Measurements from ENCODE around the gene TBC1D22A. TPM values are rescaled to one million over a fixed set of nuclear protein-coding genes. Genes with fewer than 3 reads are reported as not detected.

TBC1D22A gene
- total RNA-seq, 2 donors from 2014 or later: 11.5 to 15.4 TPM

- DNase-seq (ENCODE audit: low spot score): no peak
Measured at GRCh38 chr22:46855681-46856080, 93.2 kb downstream of the TBC1D22A start.

GRCh38 chr22:46856661-46857060 is 94.2 kb downstream of the TBC1D22A start:
- H3K9me3 ChIP-seq: no peaks in the 10 kb centered on the region
- no peak overlapping the region for H3K27ac ChIP-seq
- DNase-seq (ENCODE audit: low spot score): no peak
- no peaks in the 10 kb centered on the region for H3K4me1 ChIP-seq
- H3K4me3 ChIP-seq: no peak overlapping the region
- TF ChIP-seq CTCF (IDR thresholded peaks at IDR 0.05): no peak
- no peaks in the 10 kb centered on the region for H3K27me3 ChIP-seq
- no peaks in the 10 kb centered on the region for H3K36me3 ChIP-seq

More at GRCh38 chr22:46855681-46856080, 93.2 kb downstream of the TBC1D22A start:
- H3K4me3 ChIP-seq: no peak overlapping the region
- no peaks in the 10 kb centered on the region for H3K4me1 ChIP-seq
- no peaks in the 10 kb centered on the region for H3K36me3 ChIP-seq
- no peak overlapping the region for H3K27ac ChIP-seq
- H3K27me3 ChIP-seq: no peaks in the 10 kb centered on the region
- no peaks in the 10 kb centered on the region for H3K9me3 ChIP-seq
- TF ChIP-seq CTCF (IDR thresholded peaks at IDR 0.05): no peak

- no peaks in the 10 kb centered on the region for H3K36me3 ChIP-seq
- H3K9me3 ChIP-seq: no peaks in the 10 kb centered on the region
- H3K27ac ChIP-seq: no peak overlapping the region
- no peaks in the 10 kb centered on the region for H3K27me3 ChIP-seq
- DNase-seq (ENCODE audit: low spot score): no peak
- H3K4me3 ChIP-seq: no peak overlapping the region
- no peak for TF ChIP-seq CTCF (IDR thresholded peaks at IDR 0.05)
- H3K4me1 ChIP-seq: no peaks in the 10 kb centered on the region
Measured at GRCh38 chr22:46857142-46857884, 94.9 kb downstream of the TBC1D22A start.

GRCh38 chr22:46857885-46858143 is 95.4 kb downstream of the TBC1D22A start:
- H3K9me3 ChIP-seq: no peaks in the 10 kb centered on the region
- no peaks in the 10 kb centered on the region for H3K27me3 ChIP-seq
- H3K4me3 ChIP-seq: no peak overlapping the region
- TF ChIP-seq CTCF (IDR thresholded peaks at IDR 0.05): no peak
- H3K4me1 ChIP-seq: no peaks in the 10 kb centered on the region
- no peaks in the 10 kb centered on the region for H3K36me3 ChIP-seq
- no peak overlapping the region for H3K27ac ChIP-seq
- no peak for DNase-seq (ENCODE audit: low spot score)

- H3K4me1 ChIP-seq: no peaks in the 10 kb centered on the region
- H3K36me3 ChIP-seq: no peaks in the 10 kb centered on the region
- no peaks in the 10 kb centered on the region for H3K9me3 ChIP-seq
- H3K27ac ChIP-seq: no peak overlapping the region
- no peak for TF ChIP-seq CTCF (IDR thresholded peaks at IDR 0.05)
- H3K27me3 ChIP-seq: no peaks in the 10 kb centered on the region
- no peak for DNase-seq (ENCODE audit: low spot score)
- H3K4me3 ChIP-seq: no peak overlapping the region
Measured at GRCh38 chr22:46858181-46858771, 95.8 kb downstream of the TBC1D22A start.

- no peaks in the 10 kb centered on the region for H3K36me3 ChIP-seq
- H3K27ac ChIP-seq: no peak overlapping the region
- H3K27me3 ChIP-seq: no peaks in the 10 kb centered on the region
- TF ChIP-seq CTCF (IDR thresholded peaks at IDR 0.05): no peak
- H3K9me3 ChIP-seq: no peaks in the 10 kb centered on the region
- H3K4me3 ChIP-seq: no peak overlapping the region
- H3K4me1 ChIP-seq: no peaks in the 10 kb centered on the region
- DNase-seq (ENCODE audit: low spot score): no peak
Measured at GRCh38 chr22:46860562-46860961, 98.1 kb downstream of the TBC1D22A start.

Measured in right atrium auricular region (tissue), 2 donors.